Gastrocnemius medialis (tissue), 4 donors: ENCODE data around the gene PPP1R12B. TPM values are rescaled to one million over a fixed set of nuclear protein-coding genes. Genes with fewer than 3 reads are reported as not detected.
"Not testable (repeated sequence)": the region's sequence is repeated elsewhere in the genome, so short reads cannot be mapped to it uniquely, and the experiment has no call there.

Source experiments
- ATAC-seq, 2 donors: fragments of 150-250 bp; one replicate each; pipeline ENCODE4 v1.9.1; 2016
- DNase-seq, 2 donors: peaks; one replicate each; pipeline ENCODE4 v3.0.0-alpha.2; 2019
- H3K27ac ChIP-seq, 4 donors: fragments of 200-600 bp; sonication (generic); 1 replicate in 1 of 4; 2 replicates in 3 of 4; pipeline ENCODE4 v1.5.1; 2016 to 2018; ENCODE audit warnings: mild to moderate bottlenecking in 2 of 4, moderate library complexity in 1 of 4
- H3K27me3 ChIP-seq, 3 donors: fragments of 200-600 bp; sonication (generic) in 2 of 3; 1 replicate in 1 of 3; 2 replicates in 2 of 3; pipeline versions ENCODE4 v1.5.1 to v1.6.0; 2016 to 2019; ENCODE audit warnings: mild to moderate bottlenecking in 1 of 3, moderate library complexity in 1 of 3
- H3K36me3 ChIP-seq, 2 donors: fragments of 200-600 bp; sonication (generic) in 1 of 2; one replicate each; pipeline ENCODE4 v1.5.1; 2017 to 2018
- H3K4me1 ChIP-seq, 2 donors: fragments of 200-600 bp; sonication (generic) in 1 of 2; one replicate each; pipeline ENCODE4 v1.5.1; 2016 to 2017; ENCODE audit warnings: mild to moderate bottlenecking in 2 of 2
- H3K4me3 ChIP-seq, 4 donors: fragments of 200-600 bp; sonication (generic) in 3 of 4; 1 replicate in 1 of 4; 2 replicates in 3 of 4; pipeline ENCODE4 v1.5.1; 2016 to 2019; ENCODE audit warnings: mild to moderate bottlenecking in 2 of 4
- H3K9me3 ChIP-seq, 3 donors: fragments of 200-600 bp; sonication (generic) in 2 of 3; 1 replicate in 1 of 3; 2 replicates in 2 of 3; pipeline ENCODE4 v1.5.1; 2016 to 2019
- POLR2A ChIP-seq, 2 donors: fragments of 450-650 bp; IDR thresholded peaks; one replicate each; pipeline ENCODE4 v1.6.1; 2017; ENCODE audit warnings: antibody characterized with exemption in 2 of 2, mild to moderate bottlenecking in 2 of 2, moderate library complexity in 2 of 2
- in situ Hi-C, 4 donors: fragments of 200-750 bp; cut with MboI; loops; one replicate each; pipeline versions ENCODE4 v1.15.0 to v1.8.0; 2017; ENCODE audit warnings: low sequenced_read_pairs in 4 of 4
- intact Hi-C: fragments of 100-400 bp; cut with DNase I; formaldehyde crosslinking; loops from one replicate; pipeline ENCODE4 v1.15.1; 2023; ENCODE audit warnings: low total_unique reads
- total RNA-seq, 4 donors: library from RNA; depleted of rRNA; stranded (reverse); fragments of >200 nt; gene quantifications; one replicate each; pipeline versions ENCODE4 v1.1.0 to v1.2.3, GENCODE V29; 2016
- TF ChIP-seq, protein P1 (sequence below), 5 experiments: fragments of 450-650 bp in 3 of 5; fragments of 200-600 bp in 2 of 5; sonication (generic) in 2 of 5; IDR thresholded peaks in 4 of 5; conservative IDR thresholded peaks in 1 of 5; 1 replicate in 4 of 5; 2 replicates in 1 of 5; pipeline ENCODE4 v1.5.1; 2016 to 2019; ENCODE audit warnings: antibody characterized with exemption in 5 of 5, mild to moderate bottlenecking in 3 of 5, moderate library complexity in 3 of 5

PPP1R12B gene
- total RNA-seq, 4 donors from 2014 or later, result 127 to 207 (median 139) TPM

DNA sequence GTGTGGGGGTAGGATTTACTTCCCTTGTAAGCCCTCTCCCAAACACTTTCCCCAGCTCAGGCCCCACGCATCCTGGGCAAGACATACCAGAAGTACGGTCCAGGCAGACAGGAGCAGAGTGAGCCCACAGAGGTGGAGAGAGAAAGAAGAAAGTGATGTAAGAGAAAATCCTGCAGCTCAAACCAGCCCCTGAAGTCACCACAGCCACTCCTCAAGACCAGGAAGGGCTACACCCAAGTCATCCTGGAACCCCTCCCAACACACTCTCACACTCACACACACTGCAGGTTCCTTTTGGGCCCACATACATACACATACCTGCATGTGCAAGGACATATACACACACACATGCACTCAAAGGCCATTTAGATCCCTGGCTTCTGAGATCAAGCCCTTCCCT is 254.9 kb downstream of the PPP1R12B start:
- no peak overlapping the region for H3K27ac ChIP-seq
- no peak overlapping the region for H3K4me3 ChIP-seq
- no peaks in the 10 kb centered on the region for H3K27me3 ChIP-seq
- DNase-seq (no peak), ATAC-seq (no peak)
- H3K36me3 ChIP-seq, result no peaks in the 10 kb centered on the region
- no peak for TF ChIP-seq POLR2A (IDR thresholded peaks at IDR 0.05)
- TF ChIP-seq, protein P1, sequence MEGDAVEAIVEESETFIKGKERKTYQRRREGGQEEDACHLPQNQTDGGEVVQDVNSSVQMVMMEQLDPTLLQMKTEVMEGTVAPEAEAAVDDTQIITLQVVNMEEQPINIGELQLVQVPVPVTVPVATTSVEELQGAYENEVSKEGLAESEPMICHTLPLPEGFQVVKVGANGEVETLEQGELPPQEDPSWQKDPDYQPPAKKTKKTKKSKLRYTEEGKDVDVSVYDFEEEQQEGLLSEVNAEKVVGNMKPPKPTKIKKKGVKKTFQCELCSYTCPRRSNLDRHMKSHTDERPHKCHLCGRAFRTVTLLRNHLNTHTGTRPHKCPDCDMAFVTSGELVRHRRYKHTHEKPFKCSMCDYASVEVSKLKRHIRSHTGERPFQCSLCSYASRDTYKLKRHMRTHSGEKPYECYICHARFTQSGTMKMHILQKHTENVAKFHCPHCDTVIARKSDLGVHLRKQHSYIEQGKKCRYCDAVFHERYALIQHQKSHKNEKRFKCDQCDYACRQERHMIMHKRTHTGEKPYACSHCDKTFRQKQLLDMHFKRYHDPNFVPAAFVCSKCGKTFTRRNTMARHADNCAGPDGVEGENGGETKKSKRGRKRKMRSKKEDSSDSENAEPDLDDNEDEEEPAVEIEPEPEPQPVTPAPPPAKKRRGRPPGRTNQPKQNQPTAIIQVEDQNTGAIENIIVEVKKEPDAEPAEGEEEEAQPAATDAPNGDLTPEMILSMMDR (IDR thresholded peaks at IDR 0.05 in 4 of 5, conservative IDR thresholded peaks at IDR 0.05 in 1 of 5), result no peak
- intact Hi-C loops (no loop called here), in situ Hi-C loops (loop anchor here in 1 of 4 donors (25.0 kb wide), 1 partner anchor 266 kb away; the partner anchor contains the start of genes PPP1R12B and UBE2T)
- peaks cover 0 to 3% of the 10 kb centered on the region in 2 donors for H3K4me1 ChIP-seq
- no peaks in the 10 kb centered on the region for H3K9me3 ChIP-seq

DNA sequence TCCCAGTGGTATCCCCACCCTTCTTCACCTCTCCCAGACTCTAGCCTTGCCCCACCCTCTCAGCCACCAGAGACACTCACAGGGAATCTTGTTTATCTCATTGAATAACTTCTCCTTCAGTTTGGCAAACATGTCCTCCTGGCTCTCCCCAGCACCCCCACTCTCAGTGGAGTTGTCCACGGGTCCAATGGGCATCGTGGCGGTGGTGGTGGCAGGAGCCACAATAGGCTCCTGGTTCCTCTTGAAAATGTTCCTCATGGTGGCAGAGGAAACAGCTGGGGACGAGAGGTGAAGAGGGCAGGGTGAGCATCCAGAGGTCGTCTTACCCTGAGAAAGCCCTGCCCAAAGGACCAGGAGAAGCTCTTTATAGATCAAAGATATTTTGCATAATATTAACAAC is 257.0 kb downstream of the PPP1R12B start:
- H3K36me3 ChIP-seq, result no peaks in the 10 kb centered on the region
- intact Hi-C loops, result no loop called here

DNA sequence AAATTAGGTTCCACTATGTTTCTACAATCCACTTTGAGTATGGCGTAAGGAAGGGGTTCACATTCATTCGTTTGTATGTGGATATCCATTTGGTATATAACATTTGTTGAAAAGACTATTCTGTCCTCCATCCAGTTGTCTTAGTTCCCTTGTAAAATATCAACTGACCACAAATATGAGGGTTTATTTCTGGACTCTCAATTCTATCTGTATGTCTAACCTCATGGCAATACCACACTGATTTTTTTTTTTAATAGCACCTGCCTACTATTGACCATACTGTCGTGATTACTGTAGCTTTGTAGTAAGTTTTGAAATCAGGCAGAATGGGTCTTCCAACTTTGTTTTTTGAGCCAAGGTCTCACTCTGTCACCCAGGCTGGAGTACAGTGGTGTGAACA is 263.5 kb downstream of the PPP1R12B start:
- DNase-seq, intact Hi-C loops, H3K27ac ChIP-seq, H3K36me3 ChIP-seq, H3K27me3 ChIP-seq, H3K4me3 ChIP-seq, H3K9me3 ChIP-seq, ATAC-seq: not testable (repeated sequence)
- in situ Hi-C loops, result loop anchor here in 1 of 4 donors (25.0 kb wide), 1 partner anchor 275 kb away; the partner anchor contains the start of genes PPP1R12B and UBE2T
- peaks cover 17 to 28% of the 10 kb centered on the region in 2 donors for H3K4me1 ChIP-seq

More for the DNA sequence above, 257.0 kb downstream of the PPP1R12B start:
- Histone ChIP-seq H3K4me1 (no peaks in the 10 kb centered on the region), H3K27me3 (no peaks in the 10 kb centered on the region), H3K9me3 (no peaks in the 10 kb centered on the region), H3K4me3 (no peak overlapping the region), H3K27ac (no peak overlapping the region)
- no peak for DNase-seq
- in situ Hi-C loops, result loop anchor here in 1 of 4 donors (25.0 kb wide), 1 partner anchor 268 kb away; the partner anchor contains the start of genes PPP1R12B and UBE2T
- no peak for TF ChIP-seq POLR2A (IDR thresholded peaks at IDR 0.05)
- TF ChIP-seq, protein P1 (IDR thresholded peaks at IDR 0.05 in 4 of 5, conservative IDR thresholded peaks at IDR 0.05 in 1 of 5), result no peak
- ATAC-seq, result no peak

DNA sequence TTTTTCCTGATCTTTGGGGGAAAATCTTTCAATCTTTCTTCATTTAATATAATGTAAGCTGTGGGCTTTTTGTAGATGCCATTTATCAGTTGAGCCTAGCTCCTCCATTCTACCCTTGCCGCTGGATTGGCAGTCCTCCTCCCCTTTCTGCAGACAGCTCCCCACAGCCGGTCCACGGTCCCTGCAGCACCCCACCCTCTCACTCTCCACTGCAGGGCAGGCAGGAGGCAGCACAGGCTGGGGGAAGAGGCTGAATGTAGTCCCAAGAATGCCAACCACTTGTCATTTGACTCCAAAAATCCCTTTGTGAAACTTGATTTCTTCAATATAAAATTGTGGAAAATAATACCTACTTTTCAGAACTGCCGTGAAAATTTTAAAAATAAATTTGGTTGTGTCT is 265.1 kb downstream of the PPP1R12B start:
- Histone ChIP-seq H3K27me3 (no peaks in the 10 kb centered on the region), H3K4me1 (peaks cover 20 to 35% of the 10 kb centered on the region in 2 donors), H3K27ac (no peak overlapping the region), H3K36me3 (no peaks in the 10 kb centered on the region), H3K4me3 (no peak overlapping the region), H3K9me3 (no peaks in the 10 kb centered on the region)
- in situ Hi-C loops, result loop anchor here in 1 of 4 donors (25.0 kb wide), 1 partner anchor 276 kb away; the partner anchor contains the start of genes PPP1R12B and UBE2T
- DNase-seq, result no peak
- intact Hi-C loops, result no loop called here
- ATAC-seq, result no peak
- TF ChIP-seq POLR2A (IDR thresholded peaks at IDR 0.05), result no peak
- TF ChIP-seq, protein P1 (IDR thresholded peaks at IDR 0.05 in 4 of 5, conservative IDR thresholded peaks at IDR 0.05 in 1 of 5), result no peak

DNA sequence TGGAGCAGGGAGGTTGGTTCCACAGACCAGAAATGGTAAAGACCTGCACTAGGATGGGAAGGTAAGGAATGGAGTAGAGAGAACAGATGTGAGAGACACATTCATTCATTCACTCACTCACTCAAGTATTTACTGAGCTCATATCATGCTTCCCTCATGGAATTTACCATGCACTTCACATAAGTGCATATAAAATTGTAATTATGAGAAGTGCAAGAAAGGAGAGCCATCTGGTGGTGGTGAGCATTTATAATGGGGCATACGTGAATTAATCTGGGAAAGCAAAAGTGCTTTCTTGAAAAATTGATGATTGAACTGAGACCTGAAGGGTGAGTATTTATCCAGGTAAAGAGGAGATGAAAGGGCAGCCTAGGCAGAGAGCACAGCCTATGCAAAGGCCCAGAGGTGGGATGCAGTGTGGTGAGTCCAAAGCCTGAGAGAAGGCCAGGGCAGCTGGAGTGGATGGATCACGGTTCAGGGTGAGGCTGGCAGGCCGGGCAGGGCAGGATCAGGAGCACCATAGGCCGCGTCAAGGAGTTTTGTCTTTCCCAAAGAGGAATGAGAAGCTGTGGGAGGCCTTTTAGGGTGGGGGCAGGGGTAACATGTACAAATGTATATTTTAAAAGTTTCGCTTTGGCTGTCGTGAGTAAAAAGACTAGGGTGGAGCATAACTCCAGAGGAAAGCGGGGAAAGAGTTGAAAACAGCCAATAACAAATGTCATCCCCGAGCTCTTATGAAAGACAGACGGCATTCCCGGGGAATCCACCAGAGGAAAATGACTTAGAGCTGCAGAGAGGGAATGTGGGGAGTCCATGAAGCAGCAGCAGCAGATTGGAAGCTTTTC is 266.1 kb downstream of the PPP1R12B start:
- DNase-seq, H3K9me3 ChIP-seq, H3K36me3 ChIP-seq, H3K27me3 ChIP-seq, H3K4me3 ChIP-seq, ATAC-seq: not testable (repeated sequence)
- in situ Hi-C loops, result loop anchor here in 1 of 4 donors (25.0 kb wide), 1 partner anchor 277 kb away; the partner anchor contains the start of genes PPP1R12B and UBE2T
- peak overlapping the region; percentile 26 to 61 (median 50) for H3K27ac ChIP-seq
- intact Hi-C loops, result loop anchor here (5.0 kb wide), 1 partner anchor 267 kb away; the partner anchor contains the start of gene PPP1R12B
- peaks cover 30 to 45% of the 10 kb centered on the region in 2 donors for H3K4me1 ChIP-seq

DNA sequence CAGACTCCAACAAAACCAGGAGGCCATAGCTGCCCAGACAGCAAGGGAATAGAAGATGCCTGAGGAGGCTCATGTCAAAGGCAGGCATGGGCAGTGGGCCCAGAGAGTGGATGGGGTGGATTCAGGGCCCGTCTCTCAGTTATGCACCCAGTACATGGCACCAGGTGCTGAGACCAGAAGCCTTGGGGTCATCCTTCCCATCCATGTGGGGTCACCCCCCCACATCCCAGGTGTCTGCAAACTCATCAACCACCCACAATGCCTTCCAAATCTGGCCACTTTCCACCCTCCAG is 266.7 kb downstream of the PPP1R12B start:
- in situ Hi-C loops, result loop anchor here in 1 of 4 donors (25.0 kb wide), 1 partner anchor 278 kb away; the partner anchor contains the start of genes PPP1R12B and UBE2T
- H3K9me3 ChIP-seq, H3K4me3 ChIP-seq, H3K36me3 ChIP-seq, DNase-seq, H3K27me3 ChIP-seq: not testable (repeated sequence)
- intact Hi-C loops, result loop anchor here (5.0 kb wide), 1 partner anchor 268 kb away; the partner anchor contains the start of gene PPP1R12B
- peak; percentile 1 to 4 for ATAC-seq
- H3K27ac ChIP-seq, result peak overlapping the region; percentile 26 to 61 (median 50)
- peaks cover 31 to 48% of the 10 kb centered on the region in 2 donors for H3K4me1 ChIP-seq
